Activated CD8-positive, alpha-beta memory T cell treated with anti-CD3 and anti-CD28 coated beads, Interleukin-2, amount 50 U/mL, for 4 hours (primary cell): Measurements from ENCODE around the gene ELMO1.

Experiments used
- DNase-seq: peaks from one replicate; pipeline ENCODE4 v3.0.0-alpha.2; 2020

ELMO1 gene

GRCh38 chr7:37081436-37081835 lies 367.2 kb downstream of the ELMO1 start:
- peak; percentile 25 for DNase-seq

- no peak for DNase-seq
These were observed 369.2 kb downstream of the ELMO1 start for GRCh38 chr7:37079420-37079819.

GRCh38 chr7:37076668-37077067 lies 372.0 kb downstream of the ELMO1 start:
- no peak for DNase-seq

GRCh38 chr7:37074370-37074769 lies 374.3 kb downstream of the ELMO1 start:
- no peak for DNase-seq

- no peak for DNase-seq
These were observed 377.5 kb downstream of the ELMO1 start for GRCh38 chr7:37071124-37071523.

- no peak for DNase-seq
These were observed 378.2 kb downstream of the ELMO1 start for GRCh38 chr7:37070471-37070870.

- no peak for DNase-seq
These were observed 378.6 kb downstream of the ELMO1 start for GRCh38 chr7:37070031-37070430.

- DNase-seq: no peak
These were observed 379.3 kb downstream of the ELMO1 start for GRCh38 chr7:37069336-37069735.

- DNase-seq: no peak
These were observed 379.8 kb downstream of the ELMO1 start for GRCh38 chr7:37068902-37069301.

GRCh38 chr7:37068038-37068437 lies 380.6 kb downstream of the ELMO1 start:
- DNase-seq: no peak

GRCh38 chr7:37065779-37066271 lies 382.8 kb downstream of the ELMO1 start:
- DNase-seq: no peak

GRCh38 chr7:37062560-37062859 lies 386.2 kb downstream of the ELMO1 start:
- no peak for DNase-seq

- DNase-seq: no peak
These were observed 386.7 kb downstream of the ELMO1 start for GRCh38 chr7:37061849-37062559.

GRCh38 chr7:37056234-37056912 lies 392.3 kb downstream of the ELMO1 start:
- no peak for DNase-seq

- DNase-seq: no peak
These were observed 393.9 kb downstream of the ELMO1 start for GRCh38 chr7:37054624-37055241.

- no peak for DNase-seq
These were observed 396.0 kb downstream of the ELMO1 start for GRCh38 chr7:37052705-37053104.

- DNase-seq: no peak
These were observed 397.9 kb downstream of the ELMO1 start for GRCh38 chr7:37050801-37051200.

GRCh38 chr7:37048674-37049073 lies 400.0 kb downstream of the ELMO1 start:
- no peak for DNase-seq

GRCh38 chr7:37047260-37047659 lies 401.4 kb downstream of the ELMO1 start:
- DNase-seq: no peak

- DNase-seq: no peak
These were observed 402.1 kb downstream of the ELMO1 start for GRCh38 chr7:37046531-37047079.

- DNase-seq: no peak
These were observed 402.9 kb downstream of the ELMO1 start for GRCh38 chr7:37045681-37046179.

- no peak for DNase-seq
These were observed 407.2 kb downstream of the ELMO1 start for GRCh38 chr7:37041461-37041860.

- DNase-seq: no peak
These were observed 408.3 kb downstream of the ELMO1 start for GRCh38 chr7:37040330-37040729.
